ENCODE measurements around the gene SND1. TPM values are rescaled to one million over a fixed set of nuclear protein-coding genes. Genes with fewer than 3 reads are reported as not detected.

SND1 gene
- total and polyA plus RNA-seq, 3 experiments from 2014 or later = 121 to 203 (median 198) TPM

GRCh38 chr7:127997226-127997922 is 345.4 kb downstream of the SND1 start:
- Histone ChIP-seq H3K4me1 (ENCODE audit: insufficient read depth, low read length) (no peaks in the 10 kb centered on the region), H3K4me3 (ENCODE audit: low read length) (no peak overlapping the region), H3K36me3 (ENCODE audit: insufficient read depth, low read length) (no peaks in the 10 kb centered on the region), H3K27ac (ENCODE audit: low read depth, low read length) (no peak overlapping the region), H3K27me3 (ENCODE audit: insufficient read depth, low read length, poor library complexity, severe bottlenecking) (no peaks in the 10 kb centered on the region), H3K9me3 (ENCODE audit: low read length) (no peaks in the 10 kb centered on the region)
- Mint-ChIP-seq H3K4me3 (no peak overlapping the region), H3K9me3 (no peaks in the 10 kb centered on the region), H3K36me3 (peaks cover 0 to 62% (median 13%) of the 10 kb centered on the region in 3 donors), H3K27ac (no peak overlapping the region), H3K27me3 (no peaks in the 10 kb centered on the region), H3K4me1 (peaks cover 1 to 13% (median 5%) of the 10 kb centered on the region in 3 donors)
- no peak for DNase-seq
- POLR2A ChIA-PET = no interaction called here
- CTCF ChIA-PET = no interaction called here

DNA sequence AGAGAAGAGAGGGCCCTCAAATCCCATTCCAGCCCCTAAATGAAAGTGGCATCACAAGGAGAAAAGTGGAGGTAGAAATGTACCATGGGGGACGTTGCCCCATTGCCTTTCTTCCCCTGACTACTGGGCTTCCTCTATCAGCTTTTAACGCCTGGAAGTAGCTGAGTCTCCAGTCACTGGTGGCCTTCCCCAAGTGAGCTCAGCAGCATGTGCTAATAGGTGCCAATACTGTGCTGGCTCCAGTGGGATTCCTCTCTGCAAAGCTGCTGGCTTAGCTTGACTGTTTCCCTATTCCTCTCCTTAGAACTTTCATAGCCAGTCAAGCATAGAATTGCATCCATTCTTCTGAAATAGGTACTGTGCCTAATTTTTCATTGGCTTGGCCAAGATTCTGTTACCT is 346.7 kb downstream of the SND1 start:
- no peaks in the 10 kb centered on the region for H3K27me3 ChIP-seq (ENCODE audit: insufficient read depth, low read length, poor library complexity, severe bottlenecking)
- peak overlapping the region in 1 of 8 donors; percentile 25 for H3K27ac Mint-ChIP-seq
- peaks cover 7 to 24% (median 14%) of the 10 kb centered on the region in 3 donors for H3K4me1 Mint-ChIP-seq
- H3K4me1 ChIP-seq (ENCODE audit: insufficient read depth, low read length) = no peaks in the 10 kb centered on the region
- H3K27ac ChIP-seq (ENCODE audit: low read depth, low read length) = no peak overlapping the region
- no peak for DNase-seq
- H3K36me3 ChIP-seq (ENCODE audit: insufficient read depth, low read length) = no peaks in the 10 kb centered on the region
- H3K27me3 Mint-ChIP-seq = no peaks in the 10 kb centered on the region
- no peaks in the 10 kb centered on the region for H3K9me3 Mint-ChIP-seq
- POLR2A ChIA-PET = no interaction called here
- H3K4me3 ChIP-seq (ENCODE audit: low read length) = no peak overlapping the region
- CTCF ChIA-PET = no interaction called here
- H3K9me3 ChIP-seq (ENCODE audit: low read length) = no peaks in the 10 kb centered on the region
- peaks cover 0 to 49% (median 10%) of the 10 kb centered on the region in 3 donors for H3K36me3 Mint-ChIP-seq
- no peak overlapping the region for H3K4me3 Mint-ChIP-seq

- no peaks in the 10 kb centered on the region for H3K27me3 Mint-ChIP-seq
- no peaks in the 10 kb centered on the region for H3K36me3 ChIP-seq (ENCODE audit: insufficient read depth, low read length)
- H3K4me1 ChIP-seq (ENCODE audit: insufficient read depth, low read length) = peaks cover 6% of the 10 kb centered on the region
- H3K27ac Mint-ChIP-seq = peak overlapping the region in 1 of 8 donors; percentile 61
- H3K4me3 ChIP-seq (ENCODE audit: low read length) = no peak overlapping the region
- CTCF ChIA-PET = interaction anchor here (1.0 to 1.2 kb wide), 2 partner anchors 16 to 135 kb away, joined by 4 read pairs; no protein-coding TSS in a partner anchor
- no peak overlapping the region for H3K4me3 Mint-ChIP-seq
- no peaks in the 10 kb centered on the region for H3K27me3 ChIP-seq (ENCODE audit: insufficient read depth, low read length, poor library complexity, severe bottlenecking)
- no peaks in the 10 kb centered on the region for H3K9me3 Mint-ChIP-seq
- peaks cover 12 to 35% (median 27%) of the 10 kb centered on the region in 3 donors for H3K4me1 Mint-ChIP-seq
- peaks cover 0 to 43% (median 9%) of the 10 kb centered on the region in 3 donors for H3K36me3 Mint-ChIP-seq
- H3K9me3 ChIP-seq (ENCODE audit: low read length) = no peaks in the 10 kb centered on the region
- no peak for DNase-seq
- POLR2A ChIA-PET = no interaction called here
- no peak overlapping the region for H3K27ac ChIP-seq (ENCODE audit: low read depth, low read length)
Observed at GRCh38 chr7:128000048-128000447, 348.1 kb downstream of the SND1 start.

DNA sequence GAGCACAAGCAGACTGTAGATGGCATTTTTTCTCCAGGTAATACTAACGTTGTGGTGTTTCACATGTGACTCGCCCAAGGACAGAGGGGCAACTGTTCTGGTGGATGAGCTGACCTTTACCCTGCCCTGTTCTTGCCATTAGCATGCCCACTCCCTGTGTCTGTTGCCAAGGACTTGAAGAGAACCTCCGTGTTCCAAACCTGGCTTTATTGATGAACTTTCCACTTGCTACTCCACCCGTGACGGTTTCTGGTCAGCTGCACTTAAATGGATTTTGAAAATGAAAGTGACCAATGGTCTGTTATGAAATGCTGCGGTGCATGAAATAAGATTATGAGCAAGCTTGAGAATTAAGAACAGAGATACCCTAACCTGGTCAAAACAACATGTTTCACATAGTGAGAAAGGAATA is 348.9 kb downstream of the SND1 start:
- Histone ChIP-seq H3K36me3 (ENCODE audit: insufficient read depth, low read length) (no peaks in the 10 kb centered on the region), H3K4me3 (ENCODE audit: low read length) (no peak overlapping the region), H3K27me3 (ENCODE audit: insufficient read depth, low read length, poor library complexity, severe bottlenecking) (no peaks in the 10 kb centered on the region), H3K27ac (ENCODE audit: low read depth, low read length) (no peak overlapping the region), H3K9me3 (ENCODE audit: low read length) (no peaks in the 10 kb centered on the region), H3K4me1 (ENCODE audit: insufficient read depth, low read length) (peaks cover 6% of the 10 kb centered on the region)
- Mint-ChIP-seq H3K4me3 (no peak overlapping the region), H3K27ac (no peak overlapping the region), H3K9me3 (no peaks in the 10 kb centered on the region), H3K4me1 (peaks cover 12 to 35% (median 31%) of the 10 kb centered on the region in 3 donors), H3K27me3 (no peaks in the 10 kb centered on the region), H3K36me3 (peaks cover 0 to 43% (median 6%) of the 10 kb centered on the region in 3 donors)
- CTCF ChIA-PET = interaction anchor here (0.9 kb wide), 1 partner anchor 135 kb away, joined by 3 read pairs; no protein-coding TSS in a partner anchor
- DNase-seq = no peak
- POLR2A ChIA-PET = no interaction called here

DNA sequence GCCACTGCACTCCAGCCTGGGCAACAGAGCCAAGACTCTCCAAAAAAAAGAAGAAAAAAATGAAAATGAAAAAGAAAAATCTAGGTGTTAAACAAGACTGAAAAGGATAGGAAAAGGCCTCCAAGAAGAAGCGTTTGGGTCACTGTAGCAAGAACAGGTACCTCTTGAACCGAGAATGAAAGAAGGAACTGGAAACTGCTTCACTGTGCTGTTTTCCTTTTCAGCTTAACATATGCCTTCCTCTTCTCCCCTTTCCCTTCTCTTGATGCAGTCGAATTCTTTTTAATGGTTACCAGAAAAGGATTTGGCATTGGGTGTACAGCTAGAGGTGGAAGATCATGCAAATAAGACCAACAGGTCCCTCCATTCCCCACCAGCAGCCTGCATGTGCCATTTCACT is 351.2 kb downstream of the SND1 start:
- Mint-ChIP-seq H3K27ac (peak overlapping the region in 2 of 8 donors; percentile 7 to 71), H3K4me1 (peaks cover 11 to 35% (median 31%) of the 10 kb centered on the region in 3 donors), H3K9me3 (no peaks in the 10 kb centered on the region), H3K4me3 (no peak overlapping the region), H3K36me3 (peaks cover 0 to 34% (median 0%) of the 10 kb centered on the region in 3 donors), H3K27me3 (no peaks in the 10 kb centered on the region)
- CTCF ChIA-PET = interaction anchor here (1.1 kb wide), 1 partner anchor 133 kb away, joined by 3 read pairs; no protein-coding TSS in a partner anchor
- peaks cover 6% of the 10 kb centered on the region for H3K4me1 ChIP-seq (ENCODE audit: insufficient read depth, low read length)
- H3K27ac ChIP-seq (ENCODE audit: low read depth, low read length) = no peak overlapping the region
- no peaks in the 10 kb centered on the region for H3K9me3 ChIP-seq (ENCODE audit: low read length)
- no peak for DNase-seq
- H3K27me3 ChIP-seq (ENCODE audit: insufficient read depth, low read length, poor library complexity, severe bottlenecking) = no peaks in the 10 kb centered on the region
- H3K4me3 ChIP-seq (ENCODE audit: low read length) = no peak overlapping the region
- POLR2A ChIA-PET = interaction anchor here (0.7 kb wide), 1 partner anchor 234 kb away, joined by 4 read pairs; no protein-coding TSS in a partner anchor
- H3K36me3 ChIP-seq (ENCODE audit: insufficient read depth, low read length) = no peaks in the 10 kb centered on the region

GRCh38 chr7:128003787-128004186 is 351.8 kb downstream of the SND1 start:
- peaks cover 6% of the 10 kb centered on the region for H3K4me1 ChIP-seq (ENCODE audit: insufficient read depth, low read length)
- H3K36me3 Mint-ChIP-seq = peaks cover 0 to 32% (median 0%) of the 10 kb centered on the region in 3 donors
- H3K4me1 Mint-ChIP-seq = peaks cover 11 to 35% (median 31%) of the 10 kb centered on the region in 3 donors
- no peaks in the 10 kb centered on the region for H3K27me3 ChIP-seq (ENCODE audit: insufficient read depth, low read length, poor library complexity, severe bottlenecking)
- POLR2A ChIA-PET = interaction anchor here (0.7 kb wide), 1 partner anchor 233 kb away, joined by 4 read pairs; no protein-coding TSS in a partner anchor
- no peaks in the 10 kb centered on the region for H3K9me3 Mint-ChIP-seq
- H3K4me3 ChIP-seq (ENCODE audit: low read length) = no peak overlapping the region
- DNase-seq = no peak
- H3K27me3 Mint-ChIP-seq = no peaks in the 10 kb centered on the region
- H3K27ac Mint-ChIP-seq = peak overlapping the region in 6 of 8 donors; percentile 1 to 51 (median 22)
- H3K27ac ChIP-seq (ENCODE audit: low read depth, low read length) = no peak overlapping the region
- CTCF ChIA-PET = interaction anchor here (1.1 kb wide), 1 partner anchor 132 kb away, joined by 3 read pairs; no protein-coding TSS in a partner anchor
- no peak overlapping the region for H3K4me3 Mint-ChIP-seq
- no peaks in the 10 kb centered on the region for H3K9me3 ChIP-seq (ENCODE audit: low read length)
- H3K36me3 ChIP-seq (ENCODE audit: insufficient read depth, low read length) = no peaks in the 10 kb centered on the region

DNA sequence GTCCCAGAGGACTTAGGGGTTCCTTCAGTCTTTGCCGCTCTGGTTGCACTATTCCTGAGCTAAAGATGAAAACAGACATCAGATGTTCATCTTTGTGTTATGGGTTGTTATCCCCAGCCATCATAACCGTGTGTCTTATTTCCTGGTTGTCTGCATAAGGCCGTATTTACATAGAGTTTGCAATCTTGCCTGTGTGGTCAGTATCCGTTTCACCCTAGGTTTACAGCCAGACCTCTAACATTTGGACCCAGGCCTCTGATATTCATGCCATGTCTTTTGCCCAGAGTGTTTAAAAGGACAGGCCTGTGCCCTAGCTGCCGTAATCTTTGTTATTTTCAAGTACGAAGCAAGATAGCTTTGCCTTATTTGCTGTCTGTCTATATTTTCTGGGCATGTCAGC is 352.6 kb downstream of the SND1 start:
- H3K4me1 Mint-ChIP-seq = peaks cover 11 to 31% (median 28%) of the 10 kb centered on the region in 3 donors
- Histone ChIP-seq H3K27ac (ENCODE audit: low read depth, low read length) (no peak overlapping the region), H3K36me3 (ENCODE audit: insufficient read depth, low read length) (no peaks in the 10 kb centered on the region), H3K4me1 (ENCODE audit: insufficient read depth, low read length) (peaks cover 6% of the 10 kb centered on the region), H3K27me3 (ENCODE audit: insufficient read depth, low read length, poor library complexity, severe bottlenecking) (no peaks in the 10 kb centered on the region), H3K9me3 (ENCODE audit: low read length) (no peaks in the 10 kb centered on the region), H3K4me3 (ENCODE audit: low read length) (no peak overlapping the region)
- no peaks in the 10 kb centered on the region for H3K27me3 Mint-ChIP-seq
- CTCF ChIA-PET = no interaction called here
- H3K27ac Mint-ChIP-seq = peak overlapping the region in 1 of 8 donors; percentile 29
- DNase-seq = no peak
- no peak overlapping the region for H3K4me3 Mint-ChIP-seq
- peaks cover 0 to 32% (median 0%) of the 10 kb centered on the region in 3 donors for H3K36me3 Mint-ChIP-seq
- POLR2A ChIA-PET = no interaction called here
- H3K9me3 Mint-ChIP-seq = no peaks in the 10 kb centered on the region

- Mint-ChIP-seq H3K27ac (peak overlapping the region in 1 of 8 donors; percentile 36), H3K27me3 (no peaks in the 10 kb centered on the region), H3K36me3 (peaks cover 0 to 32% (median 0%) of the 10 kb centered on the region in 3 donors), H3K4me1 (peaks cover 11 to 31% (median 28%) of the 10 kb centered on the region in 3 donors), H3K9me3 (no peaks in the 10 kb centered on the region), H3K4me3 (peak overlapping the region in 1 of 7 donors; percentile 62)
- no peak for DNase-seq
- no peak overlapping the region for H3K4me3 ChIP-seq (ENCODE audit: low read length)
- POLR2A ChIA-PET = no interaction called here
- H3K27ac ChIP-seq (ENCODE audit: low read depth, low read length) = no peak overlapping the region
- no peaks in the 10 kb centered on the region for H3K9me3 ChIP-seq (ENCODE audit: low read length)
- H3K4me1 ChIP-seq (ENCODE audit: insufficient read depth, low read length) = peaks cover 6% of the 10 kb centered on the region
- CTCF ChIA-PET = no interaction called here
- H3K27me3 ChIP-seq (ENCODE audit: insufficient read depth, low read length, poor library complexity, severe bottlenecking) = no peaks in the 10 kb centered on the region
- H3K36me3 ChIP-seq (ENCODE audit: insufficient read depth, low read length) = no peaks in the 10 kb centered on the region
Observed at GRCh38 chr7:128005117-128005516, 353.1 kb downstream of the SND1 start.

Measured in CD8-positive, alpha-beta memory T cell (primary cell).